C4-2B (cell line): Measurements from ENCODE around the gene DLG2.

ENCODE experiments used
- ZFX ChIP-seq: fragments of 450-650 bp; IDR thresholded peaks from 2 replicates; pipeline ENCODE4 v1.6.1; 2017
- TF ChIP-seq, protein P1 (sequence below): fragments of 450-650 bp; conservative IDR thresholded peaks from 2 replicates; pipeline ENCODE4 v1.5.1; 2017; ENCODE audit warnings: mild to moderate bottlenecking

DNA sequence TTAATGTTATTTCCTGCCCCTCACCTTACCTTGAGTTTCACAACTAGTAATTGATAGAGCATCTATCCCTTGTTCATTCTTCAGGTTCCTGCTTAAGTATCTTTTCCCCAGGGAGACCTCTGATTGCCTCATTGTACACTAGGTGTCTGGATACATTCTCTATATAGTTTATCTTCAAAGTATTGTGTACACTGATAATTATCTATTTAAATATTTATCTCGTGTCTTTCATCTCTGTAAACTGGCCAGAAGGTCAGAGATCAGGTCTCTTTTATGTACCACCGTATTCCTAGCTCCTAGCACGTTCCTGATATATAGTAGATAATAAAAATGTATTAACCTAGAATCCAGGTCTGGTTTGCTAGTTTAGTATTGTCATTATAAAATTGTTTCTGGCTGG is 7.6 kb upstream of the DLG2 start:
- TF ChIP-seq, protein P1, sequence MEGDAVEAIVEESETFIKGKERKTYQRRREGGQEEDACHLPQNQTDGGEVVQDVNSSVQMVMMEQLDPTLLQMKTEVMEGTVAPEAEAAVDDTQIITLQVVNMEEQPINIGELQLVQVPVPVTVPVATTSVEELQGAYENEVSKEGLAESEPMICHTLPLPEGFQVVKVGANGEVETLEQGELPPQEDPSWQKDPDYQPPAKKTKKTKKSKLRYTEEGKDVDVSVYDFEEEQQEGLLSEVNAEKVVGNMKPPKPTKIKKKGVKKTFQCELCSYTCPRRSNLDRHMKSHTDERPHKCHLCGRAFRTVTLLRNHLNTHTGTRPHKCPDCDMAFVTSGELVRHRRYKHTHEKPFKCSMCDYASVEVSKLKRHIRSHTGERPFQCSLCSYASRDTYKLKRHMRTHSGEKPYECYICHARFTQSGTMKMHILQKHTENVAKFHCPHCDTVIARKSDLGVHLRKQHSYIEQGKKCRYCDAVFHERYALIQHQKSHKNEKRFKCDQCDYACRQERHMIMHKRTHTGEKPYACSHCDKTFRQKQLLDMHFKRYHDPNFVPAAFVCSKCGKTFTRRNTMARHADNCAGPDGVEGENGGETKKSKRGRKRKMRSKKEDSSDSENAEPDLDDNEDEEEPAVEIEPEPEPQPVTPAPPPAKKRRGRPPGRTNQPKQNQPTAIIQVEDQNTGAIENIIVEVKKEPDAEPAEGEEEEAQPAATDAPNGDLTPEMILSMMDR: no peak
- TF ChIP-seq ZFX: no peak
